Adrenal gland (tissue), 12 donors: ENCODE results near the gene MAP2. TPM values are rescaled to one million over a fixed set of nuclear protein-coding genes. Genes with fewer than 3 reads are reported as not detected.
A peak's percentile ranks its signal among the peaks of the same experiment; 100 is the strongest.

Source experiments
- DNase-seq, 7 donors: peaks; one replicate each; pipeline ENCODE4 v3.0.0-alpha.2; 2019 to 2020
- H3K27ac ChIP-seq, 5 donors: fragments of 200-600 bp; sonication (generic) in 4 of 5; 1 replicate in 3 of 5; 2 replicates in 2 of 5; pipeline versions ENCODE4 v1.5.1 to v1.8.0; 2016 to 2020; ENCODE audit warnings: mild to moderate bottlenecking in 1 of 5
- H3K27me3 ChIP-seq: fragments of 200-600 bp; 2 replicates; pipeline ENCODE4 v1.8.0; 2021
- H3K36me3 ChIP-seq, 2 donors: fragments of 200-600 bp; replicated peaks in 1 of 2; 1 replicate in 1 of 2; 2 replicates in 1 of 2; pipeline versions ENCODE4 v1.5.1 to v1.8.0; 2018 to 2022
- H3K4me1 ChIP-seq, 2 donors: fragments of 200-600 bp; replicated peaks in 1 of 2; 1 replicate in 1 of 2; 2 replicates in 1 of 2; pipeline versions ENCODE4 v1.5.1 to v1.8.0; 2018 to 2021
- H3K4me3 ChIP-seq, 4 donors: fragments of 200-600 bp; sonication (generic) in 3 of 4; one replicate each; pipeline ENCODE4 v1.5.1; 2016 to 2018
- H3K9me3 ChIP-seq, 3 donors: fragments of 200-600 bp; sonication (generic) in 1 of 3; replicated peaks in 1 of 3; 1 replicate in 2 of 3; 2 replicates in 1 of 3; pipeline versions ENCODE4 v1.5.1 to v1.8.0; 2016 to 2021
- POLR2A ChIP-seq, 2 donors: fragments of 450-650 bp; IDR thresholded peaks; one replicate each; pipeline ENCODE4 v1.6.1; 2017; ENCODE audit warnings: antibody characterized with exemption in 2 of 2, mild to moderate bottlenecking in 2 of 2, moderate library complexity in 1 of 2
- WGBS, 4 donors: extraction: QIAGEN DNeasy Blood & Tissue Kit in 2 of 4; methylation state at CpG; one replicate each; pipeline versions ENCODE4 v1.1.5 to v1.1.7; 2013 to 2017; 5-methylcytosine and 5-hydroxymethylcytosine counted together
- intact Hi-C, 2 donors: fragments of 100-400 bp; cut with DNase I; formaldehyde crosslinking; loops; one replicate each; pipeline versions ENCODE4 v1.14.1 to v1.15.0; 2022 to 2023
- polyA plus RNA-seq, 3 donors: library from polyadenylated mRNA; stranded (reverse); fragments of 200-250 nt in 2 of 3; fragments of 350-450 nt in 1 of 3; fragmentation: Illumina TruSeq in 1 of 3; extraction: RNeasy Lipid Tissue Mini Kit (QIAGEN cat#74804) in 1 of 3; gene quantifications; one replicate each; pipeline ENCODE4 v1.2.3, GENCODE V29; 2013 to 2014
- total RNA-seq, 9 donors: library from RNA; depleted of rRNA in 4 of 9; stranded (reverse); fragments of >200 nt in 4 of 9; fragments of 120-200 nt in 1 of 9; fragmentation: NEBNext Ultra II Directional in 1 of 9; extraction: Animal tissue kit (Norgen Biotek cat#: 25700) in 1 of 9; gene quantifications; one replicate each; pipeline versions ENCODE4 v1.1.0 to v1.2.4, GENCODE V29; 2013 to 2023
- TF ChIP-seq, protein P1 (sequence below), 6 experiments: fragments of 450-650 bp in 4 of 6; fragments of 200-600 bp in 2 of 6; sonication (generic) in 1 of 6; IDR thresholded peaks; 1 replicate in 5 of 6; 2 replicates in 1 of 6; pipeline versions ENCODE4 v1.5.1 to v1.8.0; 2016 to 2021; ENCODE audit warnings: antibody characterized with exemption in 6 of 6, mild to moderate bottlenecking in 2 of 6, moderate library complexity in 1 of 6
- donor health status: healthy with polysubstance abuse.
- donor health status: Bipolar disorder and iron deficiency.
- donor health status: DM: yes; HTN: yes; CAD: no.
- donor health status: DM: no; HTN: no; CAD: no.
- donor health status: DM: no; HTN: no; CAD: no.
- donor health status: DM: yes; HTN: yes; CAD: no.

Gene MAP2
- total and polyA plus RNA-seq, 12 donors, result 2.2 to 25.5 (median 6.0) TPM

DNA sequence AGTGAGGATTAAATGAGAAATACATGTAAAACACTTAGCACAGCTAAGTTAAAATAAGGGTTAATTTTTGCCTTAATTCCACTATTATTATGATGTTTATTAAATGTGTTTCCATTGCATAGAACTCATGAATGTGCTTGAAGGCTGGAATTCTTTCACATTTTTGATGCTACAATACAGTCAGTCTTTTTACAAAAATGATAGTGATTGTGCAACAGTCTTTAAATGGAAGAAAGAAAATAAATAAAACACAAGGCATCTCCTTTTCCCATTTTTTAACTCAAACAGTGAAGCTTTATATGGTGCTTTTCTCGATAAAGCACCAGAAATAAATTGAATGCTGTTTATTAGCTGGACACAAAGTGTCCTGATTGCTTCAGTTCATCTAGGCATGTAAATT, 123.9 kb downstream of the MAP2 start:
- Histone ChIP-seq H3K27me3 (no peaks in the 10 kb centered on the region), H3K4me3 (no peak overlapping the region), H3K4me1 (no peaks in the 10 kb centered on the region), H3K36me3 (no peaks in the 10 kb centered on the region), H3K9me3 (no peaks in the 10 kb centered on the region), H3K27ac (no peak overlapping the region)
- intact Hi-C loops, result no loop called here
- DNase-seq, result no peak
- TF ChIP-seq POLR2A (IDR thresholded peaks at IDR 0.05), result no peak
- TF ChIP-seq, protein P1, sequence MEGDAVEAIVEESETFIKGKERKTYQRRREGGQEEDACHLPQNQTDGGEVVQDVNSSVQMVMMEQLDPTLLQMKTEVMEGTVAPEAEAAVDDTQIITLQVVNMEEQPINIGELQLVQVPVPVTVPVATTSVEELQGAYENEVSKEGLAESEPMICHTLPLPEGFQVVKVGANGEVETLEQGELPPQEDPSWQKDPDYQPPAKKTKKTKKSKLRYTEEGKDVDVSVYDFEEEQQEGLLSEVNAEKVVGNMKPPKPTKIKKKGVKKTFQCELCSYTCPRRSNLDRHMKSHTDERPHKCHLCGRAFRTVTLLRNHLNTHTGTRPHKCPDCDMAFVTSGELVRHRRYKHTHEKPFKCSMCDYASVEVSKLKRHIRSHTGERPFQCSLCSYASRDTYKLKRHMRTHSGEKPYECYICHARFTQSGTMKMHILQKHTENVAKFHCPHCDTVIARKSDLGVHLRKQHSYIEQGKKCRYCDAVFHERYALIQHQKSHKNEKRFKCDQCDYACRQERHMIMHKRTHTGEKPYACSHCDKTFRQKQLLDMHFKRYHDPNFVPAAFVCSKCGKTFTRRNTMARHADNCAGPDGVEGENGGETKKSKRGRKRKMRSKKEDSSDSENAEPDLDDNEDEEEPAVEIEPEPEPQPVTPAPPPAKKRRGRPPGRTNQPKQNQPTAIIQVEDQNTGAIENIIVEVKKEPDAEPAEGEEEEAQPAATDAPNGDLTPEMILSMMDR (IDR thresholded peaks at IDR 0.05), result no peak
- WGBS, 4 donors, result 63 to 68% (median 65%) methylated on average over 1 of the region's 1 CpG

DNA sequence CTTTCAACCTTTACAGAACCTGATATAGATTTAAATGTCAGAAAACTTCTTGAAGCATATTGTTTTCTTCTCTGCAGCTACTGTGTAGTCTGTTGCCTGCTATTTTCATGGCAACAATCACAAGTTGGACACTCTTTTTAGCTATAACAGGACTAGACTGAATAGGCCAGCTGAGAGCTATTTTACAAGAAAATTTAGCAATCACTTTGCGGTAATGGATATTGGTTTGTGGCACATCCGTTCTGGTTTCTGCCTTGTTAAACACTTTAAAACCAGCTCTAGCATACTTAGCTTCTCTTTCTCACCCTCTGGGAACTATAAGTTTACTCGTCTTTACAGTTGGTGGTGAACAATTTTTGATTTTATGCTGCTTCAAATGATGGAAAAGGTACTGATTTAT, 125.7 kb downstream of the MAP2 start:
- 76 to 86% (median 82%) methylated on average over 3 of the region's 3 CpGs for WGBS, 4 donors
- TF ChIP-seq, protein P1 (IDR thresholded peaks at IDR 0.05), result no peak
- no peak for TF ChIP-seq POLR2A (IDR thresholded peaks at IDR 0.05)
- H3K27me3 ChIP-seq, result no peaks in the 10 kb centered on the region
- no peaks in the 10 kb centered on the region for H3K4me1 ChIP-seq
- intact Hi-C loops, result no loop called here
- H3K36me3 ChIP-seq, result no peaks in the 10 kb centered on the region
- DNase-seq, result no peak
- no peak overlapping the region for H3K4me3 ChIP-seq
- no peaks in the 10 kb centered on the region for H3K9me3 ChIP-seq
- H3K27ac ChIP-seq, result no peak overlapping the region

GRCh38 chr2:209553913-209554312, 130.1 kb downstream of the MAP2 start:
- intact Hi-C loops, result loop anchor here (10.0 kb wide), 1 partner anchor 129 kb away; the partner anchor contains the start of gene MAP2 (in 2 of the 2)
- no peaks in the 10 kb centered on the region for H3K27me3 ChIP-seq
- H3K27ac ChIP-seq, result no peak overlapping the region
- no peak for DNase-seq
- no peak for TF ChIP-seq POLR2A (IDR thresholded peaks at IDR 0.05)
- TF ChIP-seq, protein P1 (IDR thresholded peaks at IDR 0.05), result no peak
- no peaks in the 10 kb centered on the region for H3K4me1 ChIP-seq
- H3K4me3 ChIP-seq, result no peak overlapping the region
- H3K36me3 ChIP-seq, result no peaks in the 10 kb centered on the region
- WGBS, 4 donors, result 71 to 80% (median 78%) methylated on average over 3 of the region's 3 CpGs
- no peaks in the 10 kb centered on the region for H3K9me3 ChIP-seq

- WGBS, 4 donors, result 52 to 67% (median 59%) methylated on average over 4 of the region's 4 CpGs
- Histone ChIP-seq H3K4me1 (no peaks in the 10 kb centered on the region), H3K9me3 (no peaks in the 10 kb centered on the region), H3K36me3 (no peaks in the 10 kb centered on the region), H3K4me3 (no peak overlapping the region), H3K27ac (no peak overlapping the region), H3K27me3 (no peaks in the 10 kb centered on the region)
- TF ChIP-seq, protein P1 (IDR thresholded peaks at IDR 0.05), result peak in 5 of 6 experiments; percentile 11 to 58 (median 46)
- TF ChIP-seq POLR2A (IDR thresholded peaks at IDR 0.05), result no peak
- intact Hi-C loops, result loop anchor here (10.0 kb wide), 1 partner anchor 132 kb away; the partner anchor contains the start of gene MAP2 (in 2 of the 2)
- peak in 4 of 7 donors; percentile 5 to 52 (median 20) for DNase-seq
Measured at GRCh38 chr2:209556354-209556961, 132.6 kb downstream of the MAP2 start.
